Measurements from ENCODE around the gene GGCX. TPM values are rescaled to one million over a fixed set of nuclear protein-coding genes. Genes with fewer than 3 reads are reported as not detected.

The GGCX gene
- total and polyA plus RNA-seq, 9 of the 15 experiments (the other 6 are each of a cell fraction or from before 2014, with no cell fraction given) = 14.4 to 47.1 (median 28.1) TPM

GRCh38 chr2:85538507-85539360 is 22.6 kb downstream of the GGCX start, which contains the start of gene MAT2A (continued):
- TF ChIP-seq ARID4B (CRISPR knock-in tag; IDR thresholded peaks at IDR 0.05) (peak; percentile 90), BRD4 (IDR thresholded peaks at IDR 0.05) (no peak; the same call in 1 of the 2 replicates), FOXP4 (CRISPR knock-in tag; IDR thresholded peaks at IDR 0.05; ENCODE audit: borderline replicate concordance) (peak; percentile 95), MTA2 (IDR thresholded peaks at IDR 0.05; ENCODE audit: low read depth) (no peak), DPF2 (IDR thresholded peaks at IDR 0.05) (0 out of 2 replicates have a peak, but pooled peaks have one; percentile 30), RCOR1 (IDR thresholded peaks at IDR 0.05; ENCODE audit: borderline replicate concordance in 1 of 2, low read depth in 2 of 2, low read length in 2 of 2) (peak in 1 of 2 experiments; percentile 57; a peak in 3 of 4 replicates), ZFX (CRISPR knock-in tag; IDR thresholded peaks at IDR 0.05) (peak; percentile 59), TEAD1 (CRISPR knock-in tag; IDR thresholded peaks at IDR 0.05) (peak in 1 of 2 experiments; percentile 62; a peak in 2 of 4 replicates), MCM5 (IDR thresholded peaks at IDR 0.05; ENCODE audit: low read depth) (no peak), BCOR (IDR thresholded peaks at IDR 0.05) (0 out of 2 replicates have a peak, but pooled peaks have one; percentile 32), NRF1 (conservative IDR thresholded peaks at IDR 0.05 in 1 of 2, IDR thresholded peaks at IDR 0.05 in 1 of 2) (peak; percentile 87 to 88), XRCC5 (IDR thresholded peaks at IDR 0.05; ENCODE audit: low read depth, low read length) (peak; percentile 5; the same call in 1 of the 2 replicates), NEUROD1 (IDR thresholded peaks at IDR 0.05; ENCODE audit: borderline replicate concordance, low read depth, low read length, partially characterized antibody) (peak; percentile 83), RB1 (IDR thresholded peaks at IDR 0.05; ENCODE audit: low read depth) (peak; percentile 96), ZNF311 (CRISPR knock-in tag; IDR thresholded peaks at IDR 0.05) (no peak)
- TF ChIP-seq, protein P1, sequence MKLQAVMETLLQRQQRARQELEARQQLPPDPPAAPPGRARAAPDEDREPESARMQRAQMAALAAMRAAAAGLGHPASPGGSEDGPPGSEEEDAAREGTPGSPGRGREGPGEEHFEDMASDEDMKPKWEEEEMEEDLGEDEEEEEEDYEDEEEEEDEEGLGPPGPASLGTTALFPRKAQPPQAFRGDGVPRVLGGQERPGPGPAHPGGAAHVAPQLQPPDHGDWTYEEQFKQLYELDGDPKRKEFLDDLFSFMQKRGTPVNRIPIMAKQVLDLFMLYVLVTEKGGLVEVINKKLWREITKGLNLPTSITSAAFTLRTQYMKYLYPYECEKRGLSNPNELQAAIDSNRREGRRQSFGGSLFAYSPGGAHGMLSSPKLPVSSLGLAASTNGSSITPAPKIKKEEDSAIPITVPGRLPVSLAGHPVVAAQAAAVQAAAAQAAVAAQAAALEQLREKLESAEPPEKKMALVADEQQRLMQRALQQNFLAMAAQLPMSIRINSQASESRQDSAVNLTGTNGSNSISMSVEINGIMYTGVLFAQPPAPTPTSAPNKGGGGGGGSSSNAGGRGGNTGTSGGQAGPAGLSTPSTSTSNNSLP (IDR thresholded peaks at IDR 0.05; ENCODE audit: borderline replicate concordance, low read depth, low read length) = no peak
- TF ChIP-seq, protein P2, sequence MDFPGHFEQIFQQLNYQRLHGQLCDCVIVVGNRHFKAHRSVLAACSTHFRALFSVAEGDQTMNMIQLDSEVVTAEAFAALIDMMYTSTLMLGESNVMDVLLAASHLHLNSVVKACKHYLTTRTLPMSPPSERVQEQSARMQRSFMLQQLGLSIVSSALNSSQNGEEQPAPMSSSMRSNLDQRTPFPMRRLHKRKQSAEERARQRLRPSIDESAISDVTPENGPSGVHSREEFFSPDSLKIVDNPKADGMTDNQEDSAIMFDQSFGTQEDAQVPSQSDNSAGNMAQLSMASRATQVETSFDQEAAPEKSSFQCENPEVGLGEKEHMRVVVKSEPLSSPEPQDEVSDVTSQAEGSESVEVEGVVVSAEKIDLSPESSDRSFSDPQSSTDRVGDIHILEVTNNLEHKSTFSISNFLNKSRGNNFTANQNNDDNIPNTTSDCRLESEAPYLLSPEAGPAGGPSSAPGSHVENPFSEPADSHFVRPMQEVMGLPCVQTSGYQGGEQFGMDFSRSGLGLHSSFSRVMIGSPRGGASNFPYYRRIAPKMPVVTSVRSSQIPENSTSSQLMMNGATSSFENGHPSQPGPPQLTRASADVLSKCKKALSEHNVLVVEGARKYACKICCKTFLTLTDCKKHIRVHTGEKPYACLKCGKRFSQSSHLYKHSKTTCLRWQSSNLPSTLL (IDR thresholded peaks at IDR 0.05) = no peak

Data from K562 (cell line).